Fibroblast of lung (primary cell): ENCODE results near the gene WNT3. TPM values are rescaled to one million over a fixed set of nuclear protein-coding genes. Genes with fewer than 3 reads are reported as not detected.

Experiments used
- DNase-seq, 2 donors: peaks; one replicate each; pipeline versions ENCODE4 v3.0.0 to v3.0.0-alpha.2; 2010; ENCODE audit warnings: low read depth in 2 of 2
- H2AFZ ChIP-seq: 2 replicates; pipeline ENCODE4 v1.5.1; 2012; ENCODE audit warnings: low read length, control low read depth, inconsistent platforms
- H3K27ac ChIP-seq: 2 replicates; pipeline ENCODE4 v1.5.1; 2011; ENCODE audit warnings: low read length, control low read depth; ENCODE audit not compliant: insufficient read depth
- H3K27me3 ChIP-seq: 2 replicates; pipeline ENCODE4 v1.5.1; 2011; ENCODE audit warnings: mild to moderate bottlenecking, low read length; ENCODE audit not compliant: control insufficient read depth, insufficient read depth
- H3K36me3 ChIP-seq: 2 replicates; pipeline ENCODE4 v1.5.1; 2011; ENCODE audit warnings: low read length; ENCODE audit not compliant: control insufficient read depth, insufficient read depth
- H3K4me1 ChIP-seq: 2 replicates; pipeline ENCODE4 v1.5.1; 2011; ENCODE audit warnings: low read length; ENCODE audit not compliant: control insufficient read depth, insufficient read depth; ENCODE audit errors: extremely low read depth
- H3K4me2 ChIP-seq: 2 replicates; pipeline ENCODE4 v1.5.1; 2011; ENCODE audit warnings: low read length, control low read depth; ENCODE audit not compliant: insufficient read depth; ENCODE audit errors: extremely low read depth
- H3K4me3 ChIP-seq, 4 experiments: fragments of 200-600 bp in 1 of 4; sonication (generic) in 1 of 4; replicated peaks in 1 of 4; 2 replicates each; pipeline ENCODE4 v1.5.1; 2011 to 2016; ENCODE audit warnings: low read length in 4 of 4, low read depth in 3 of 4, mild to moderate bottlenecking in 3 of 4, control low read depth in 2 of 4, inconsistent platforms in 1 of 4, mixed read lengths in 1 of 4; ENCODE audit not compliant: insufficient read depth in 1 of 4; ENCODE audit errors: control extremely low read depth in 1 of 4
- H3K79me2 ChIP-seq: 2 replicates; pipeline ENCODE4 v1.5.1; 2012; ENCODE audit warnings: mild to moderate bottlenecking, low read length, inconsistent platforms; ENCODE audit not compliant: control insufficient read depth, insufficient read depth
- H3K9ac ChIP-seq: 2 replicates; pipeline ENCODE4 v1.5.1; 2011; ENCODE audit warnings: mild to moderate bottlenecking, low read length, control low read depth; ENCODE audit not compliant: insufficient read depth
- H3K9me3 ChIP-seq: 2 replicates; pipeline ENCODE4 v1.5.1; 2012; ENCODE audit warnings: low read depth, low read length; ENCODE audit not compliant: control insufficient read depth, insufficient read depth
- H4K20me1 ChIP-seq: 2 replicates; pipeline ENCODE4 v1.5.1; 2011; ENCODE audit warnings: low read length; ENCODE audit not compliant: control insufficient read depth, insufficient read depth; ENCODE audit errors: extremely low read depth
- CTCF ChIP-seq, 2 donors: IDR thresholded peaks in 1 of 2; conservative IDR thresholded peaks in 1 of 2; 1 replicate in 1 of 2; 2 replicates in 1 of 2; pipeline ENCODE4 v1.5.1; 2011 to 2012; ENCODE audit warnings: low read length in 2 of 2, control low read depth in 1 of 2, inconsistent platforms in 1 of 2, low read depth in 1 of 2, mild to moderate bottlenecking in 1 of 2
- EZH2 ChIP-seq: IDR thresholded peaks from 2 replicates; pipeline ENCODE4 v1.5.1; 2012; ENCODE audit warnings: low read length, control low read depth, mild to moderate bottlenecking; ENCODE audit errors: missing control alignments
- polyA plus RNA-seq, 2 donors: library from polyadenylated mRNA; depleted of rRNA in 1 of 2; stranded (reverse) in 1 of 2; unstranded in 1 of 2; fragments of >200 nt; gene quantifications; 2 replicates each; pipeline ENCODE4 v1.2.1, GENCODE V29; 2011 to 2012; ENCODE audit warnings: missing spikeins in 1 of 2
- total RNA-seq: library from RNA; depleted of rRNA; stranded (reverse); fragments of >200 nt; gene quantifications from 2 replicates; pipeline ENCODE4 v1.2.1, GENCODE V29; 2014

WNT3 gene
- total and polyA plus RNA-seq, 2 donors (not counting 1 experiment from before 2014, with no cell fraction given) = 1.3 to 1.5 TPM

GRCh38 chr17:46832331-46832821 is 13.9 kb upstream of the WNT3 start:
- Histone ChIP-seq H3K9ac (no peak overlapping the region), H4K20me1 (no peaks in the 10 kb centered on the region), H3K4me2 (no peak overlapping the region), H3K79me2 (no peaks in the 10 kb centered on the region), H3K27ac (no peak overlapping the region), H3K9me3 (no peaks in the 10 kb centered on the region), H3K4me3 (no peak overlapping the region), H3K36me3 (no peaks in the 10 kb centered on the region), H3K4me1 (peaks cover 2% of the 10 kb centered on the region), H3K27me3 (no peaks in the 10 kb centered on the region), H2AFZ (no peak overlapping the region)
- no peak for DNase-seq
- no peak for TF ChIP-seq EZH2
- TF ChIP-seq CTCF (conservative IDR thresholded peaks at IDR 0.05 in 1 of 2, IDR thresholded peaks at IDR 0.05 in 1 of 2; ENCODE audit: low read depth in 1 of 2, low read length in 2 of 2) = no peak

GRCh38 chr17:46831573-46832330 is 13.3 kb upstream of the WNT3 start:
- DNase-seq = no peak
- Histone ChIP-seq H3K9me3 (no peaks in the 10 kb centered on the region), H2AFZ (no peak overlapping the region), H3K27ac (no peak overlapping the region), H3K27me3 (no peaks in the 10 kb centered on the region), H3K79me2 (no peaks in the 10 kb centered on the region), H3K36me3 (no peaks in the 10 kb centered on the region), H3K9ac (no peak overlapping the region), H3K4me2 (no peak overlapping the region), H3K4me3 (no peak overlapping the region), H3K4me1 (peaks cover 2% of the 10 kb centered on the region), H4K20me1 (no peaks in the 10 kb centered on the region)
- TF ChIP-seq EZH2 = no peak
- TF ChIP-seq CTCF (conservative IDR thresholded peaks at IDR 0.05 in 1 of 2, IDR thresholded peaks at IDR 0.05 in 1 of 2; ENCODE audit: low read depth in 1 of 2, low read length in 2 of 2) = no peak

- no peak for DNase-seq
- H3K9ac ChIP-seq = no peak overlapping the region
- H2AFZ ChIP-seq = no peak overlapping the region
- TF ChIP-seq CTCF (conservative IDR thresholded peaks at IDR 0.05 in 1 of 2, IDR thresholded peaks at IDR 0.05 in 1 of 2; ENCODE audit: low read depth in 1 of 2, low read length in 2 of 2) = no peak
- no peak for TF ChIP-seq EZH2
- no peak overlapping the region for H3K4me3 ChIP-seq
- H3K79me2 ChIP-seq = no peaks in the 10 kb centered on the region
- no peak overlapping the region for H3K4me2 ChIP-seq
- no peaks in the 10 kb centered on the region for H3K9me3 ChIP-seq
- H3K27me3 ChIP-seq = peaks cover 4% of the 10 kb centered on the region
- H4K20me1 ChIP-seq = no peaks in the 10 kb centered on the region
- no peaks in the 10 kb centered on the region for H3K4me1 ChIP-seq
- no peaks in the 10 kb centered on the region for H3K36me3 ChIP-seq
- H3K27ac ChIP-seq = no peak overlapping the region
Measured at GRCh38 chr17:46827274-46827673, 8.8 kb upstream of the WNT3 start.
